MM.1S (cell line): ENCODE measurements around the gene ISX.

Source experiments
- EZH2 ChIP-seq: fragments of 300-600 bp; sonication (generic); optimal IDR thresholded peaks from 2 replicates; pipeline ENCODE3; 2017; ENCODE audit warnings: low read depth, mild to moderate bottlenecking, antibody characterized with exemption, low read length, mixed read lengths
- TF ChIP-seq, protein P1 (sequence below): fragments of 300-600 bp; sonication (generic); IDR thresholded peaks from 2 replicates; pipeline ENCODE4 v1.5.1; 2016; ENCODE audit warnings: antibody characterized with exemption, low read length, mixed read lengths

DNA sequence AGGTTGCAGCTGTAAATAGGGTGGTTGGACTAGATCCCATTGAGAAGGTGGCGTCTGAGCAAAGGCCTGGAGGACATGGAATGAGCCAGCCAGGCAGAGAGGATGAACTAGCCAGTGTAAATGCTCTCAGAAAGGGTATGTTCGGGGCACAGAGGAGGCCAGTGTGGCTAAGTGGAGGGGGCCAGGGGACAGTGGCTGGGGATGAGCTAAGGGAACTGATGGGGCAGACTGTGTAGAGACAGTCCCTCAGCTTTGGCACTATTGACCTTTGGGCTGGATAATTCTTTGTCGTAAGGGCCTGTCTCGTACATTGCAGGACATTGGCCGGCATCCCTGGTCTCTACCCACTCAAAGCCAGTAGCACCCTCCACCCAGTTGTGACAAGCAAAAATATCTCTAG, 43.7 kb upstream of the ISX start:
- TF ChIP-seq, protein P1, sequence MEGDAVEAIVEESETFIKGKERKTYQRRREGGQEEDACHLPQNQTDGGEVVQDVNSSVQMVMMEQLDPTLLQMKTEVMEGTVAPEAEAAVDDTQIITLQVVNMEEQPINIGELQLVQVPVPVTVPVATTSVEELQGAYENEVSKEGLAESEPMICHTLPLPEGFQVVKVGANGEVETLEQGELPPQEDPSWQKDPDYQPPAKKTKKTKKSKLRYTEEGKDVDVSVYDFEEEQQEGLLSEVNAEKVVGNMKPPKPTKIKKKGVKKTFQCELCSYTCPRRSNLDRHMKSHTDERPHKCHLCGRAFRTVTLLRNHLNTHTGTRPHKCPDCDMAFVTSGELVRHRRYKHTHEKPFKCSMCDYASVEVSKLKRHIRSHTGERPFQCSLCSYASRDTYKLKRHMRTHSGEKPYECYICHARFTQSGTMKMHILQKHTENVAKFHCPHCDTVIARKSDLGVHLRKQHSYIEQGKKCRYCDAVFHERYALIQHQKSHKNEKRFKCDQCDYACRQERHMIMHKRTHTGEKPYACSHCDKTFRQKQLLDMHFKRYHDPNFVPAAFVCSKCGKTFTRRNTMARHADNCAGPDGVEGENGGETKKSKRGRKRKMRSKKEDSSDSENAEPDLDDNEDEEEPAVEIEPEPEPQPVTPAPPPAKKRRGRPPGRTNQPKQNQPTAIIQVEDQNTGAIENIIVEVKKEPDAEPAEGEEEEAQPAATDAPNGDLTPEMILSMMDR, result no peak
- no peak for TF ChIP-seq EZH2
